BJ (cell line): ENCODE results near the gene TSPAN5. TPM values are rescaled to one million over a fixed set of nuclear protein-coding genes. Genes with fewer than 3 reads are reported as not detected.

Experiments used
- CTCF ChIA-PET: fragments of 350-600 bp; formaldehyde crosslinking; extraction: SDS; loops from one replicate; lab custom pipeline; 2021; ENCODE audit warnings: antibody characterized with exemption, inconsistent platforms; lab: Yijun Ruan, JAX
- POLR2A ChIA-PET: fragments of 300-600 bp; sonication (Branson Sonifier 250); formaldehyde crosslinking; extraction: SDS; loops from one replicate; lab custom pipeline; 2021; ENCODE audit warnings: antibody characterized with exemption; lab: Charles Lee
- DNase-seq: peaks from one replicate; pipeline ENCODE4 v3.0.0-alpha.2; 2011; ENCODE audit warnings: low read depth
- H3K27me3 ChIP-seq: 2 replicates; pipeline ENCODE4 v1.6.0; 2011; ENCODE audit warnings: low read length; ENCODE audit not compliant: control insufficient read depth, insufficient read depth
- H3K36me3 ChIP-seq: 2 replicates; pipeline ENCODE4 v1.5.1; 2011; ENCODE audit warnings: low read length; ENCODE audit not compliant: control insufficient read depth, insufficient read depth
- H3K4me3 ChIP-seq: 2 replicates; pipeline ENCODE4 v1.5.1; 2011; ENCODE audit warnings: low read depth, mild to moderate bottlenecking, control low read depth, low read length
- CTCF ChIP-seq: IDR thresholded peaks from 2 replicates; pipeline ENCODE4 v1.5.1; 2011; ENCODE audit warnings: low read depth, mild to moderate bottlenecking, control low read depth, inconsistent platforms, low read length, moderate library complexity; ENCODE audit not compliant: insufficient read depth
- polyA plus RNA-seq: library from polyadenylated mRNA; depleted of rRNA; stranded (reverse); fragments of >200 nt; gene quantifications from 2 replicates; pipeline ENCODE4 v1.2.3, GENCODE V29; 2011

Gene TSPAN5
- polyA plus RNA-seq, 1 experiment: 74.5 TPM

GRCh38 chr4:98544141-98544817 lies 114.1 kb downstream of the TSPAN5 start:
- no peaks in the 10 kb centered on the region for H3K36me3 ChIP-seq
- no peak overlapping the region for H3K4me3 ChIP-seq
- CTCF ChIA-PET: interaction anchor here (1.3 to 1.5 kb wide), 2 partner anchors 8 to 22 kb away, joined by 3 to 4 read pairs; no protein-coding TSS in a partner anchor
- H3K27me3 ChIP-seq: no peaks in the 10 kb centered on the region
- POLR2A ChIA-PET: no interaction called here
- no peak for DNase-seq
- TF ChIP-seq CTCF: no peak

- TF ChIP-seq CTCF: no peak
- Histone ChIP-seq H3K36me3 (0 out of 2 replicates have a peak, but pooled peaks cover under 1% of the 10 kb centered on the region), H3K4me3 (no peak overlapping the region), H3K27me3 (no peaks in the 10 kb centered on the region)
- DNase-seq: no peak
- ChIA-PET CTCF (interaction anchor here (0.7 kb wide), 1 partner anchor 74 kb away, joined by 3 read pairs; no protein-coding TSS in a partner anchor), POLR2A (interaction anchor here (0.6 kb wide), 1 partner anchor 331 kb away, joined by 4 read pairs; no protein-coding TSS in a partner anchor)
Observed at GRCh38 chr4:98542011-98542410, 116.4 kb downstream of the TSPAN5 start.

GRCh38 chr4:98540803-98541202 lies 117.6 kb downstream of the TSPAN5 start:
- 0 out of 2 replicates have a peak, but pooled peaks cover 2% of the 10 kb centered on the region for H3K36me3 ChIP-seq
- H3K27me3 ChIP-seq: no peaks in the 10 kb centered on the region
- DNase-seq: no peak
- POLR2A ChIA-PET: interaction anchor here (0.9 kb wide), 1 partner anchor 73 kb away, joined by 3 read pairs; no protein-coding TSS in a partner anchor
- CTCF ChIA-PET: interaction anchor here (1.6 kb wide), 1 partner anchor 10 kb away, joined by 5 read pairs; no protein-coding TSS in a partner anchor
- TF ChIP-seq CTCF: no peak
- H3K4me3 ChIP-seq: no peak overlapping the region

- H3K27me3 ChIP-seq: no peaks in the 10 kb centered on the region
- no peak for DNase-seq
- TF ChIP-seq CTCF: no peak
- CTCF ChIA-PET: interaction anchor here (1.3 to 1.6 kb wide), 2 partner anchors 9 to 10 kb away, joined by 4 to 5 read pairs; no protein-coding TSS in a partner anchor
- 0 out of 2 replicates have a peak, but pooled peaks cover 2% of the 10 kb centered on the region for H3K36me3 ChIP-seq
- POLR2A ChIA-PET: no interaction called here
- no peak overlapping the region for H3K4me3 ChIP-seq
Observed at GRCh38 chr4:98539741-98540140, 118.7 kb downstream of the TSPAN5 start.

GRCh38 chr4:98539299-98539698 lies 119.1 kb downstream of the TSPAN5 start:
- Histone ChIP-seq H3K27me3 (no peaks in the 10 kb centered on the region), H3K4me3 (no peak overlapping the region), H3K36me3 (0 out of 2 replicates have a peak, but pooled peaks cover 2% of the 10 kb centered on the region)
- no peak for DNase-seq
- TF ChIP-seq CTCF: no peak
- CTCF ChIA-PET: interaction anchor here (1.3 kb wide), 1 partner anchor 10 kb away, joined by 4 read pairs; no protein-coding TSS in a partner anchor
- POLR2A ChIA-PET: no interaction called here
